NOMO-1 treated with DMSO at 0.1 percent for 48 hours (cell line): ENCODE measurements around the gene PCBP3.

Source experiments
- DNase-seq: peaks from one replicate; lab custom pipeline; 2025; ENCODE audit not compliant: unreplicated experiment; lab: John Stamatoyannopoulos, UW

PCBP3 gene

DNA sequence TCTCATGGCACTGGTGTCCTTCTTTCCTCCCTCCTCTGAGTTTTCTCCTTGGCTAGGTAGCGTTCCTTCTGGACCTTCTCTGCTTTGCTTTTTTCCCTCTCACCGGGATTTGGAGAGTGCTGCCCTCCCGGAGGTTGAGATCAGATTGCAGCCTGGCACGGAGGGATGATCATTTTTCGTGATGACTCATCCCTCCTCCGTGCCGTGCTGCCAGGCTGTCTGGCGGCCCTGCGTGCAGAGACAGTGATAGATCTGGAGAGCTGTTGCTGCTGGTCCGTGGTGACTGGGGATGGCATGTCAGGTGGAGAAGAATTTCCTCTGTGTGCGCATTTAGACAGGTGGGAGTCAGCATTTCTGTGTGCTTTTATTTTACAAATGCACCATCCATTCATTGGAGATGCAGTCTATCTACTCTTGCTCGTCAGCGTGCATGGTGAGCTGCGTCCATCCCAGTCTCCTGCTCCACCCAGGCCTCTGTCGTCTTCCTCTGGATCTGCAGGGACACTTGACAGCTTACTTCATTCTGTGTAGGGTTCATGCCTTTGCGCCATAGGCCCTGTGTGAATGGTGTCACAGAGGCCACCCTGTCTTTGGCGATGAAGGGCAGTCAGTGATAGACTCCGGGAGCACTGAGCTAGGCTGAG, 104.4 kb downstream of the PCBP3 start:
- no peak for DNase-seq

- no peak for DNase-seq
These were observed 105.1 kb downstream of the PCBP3 start for GRCh38 chr21:45748593-45748992.

- DNase-seq = no peak
These were observed 106.4 kb downstream of the PCBP3 start for GRCh38 chr21:45749974-45750373.

DNA sequence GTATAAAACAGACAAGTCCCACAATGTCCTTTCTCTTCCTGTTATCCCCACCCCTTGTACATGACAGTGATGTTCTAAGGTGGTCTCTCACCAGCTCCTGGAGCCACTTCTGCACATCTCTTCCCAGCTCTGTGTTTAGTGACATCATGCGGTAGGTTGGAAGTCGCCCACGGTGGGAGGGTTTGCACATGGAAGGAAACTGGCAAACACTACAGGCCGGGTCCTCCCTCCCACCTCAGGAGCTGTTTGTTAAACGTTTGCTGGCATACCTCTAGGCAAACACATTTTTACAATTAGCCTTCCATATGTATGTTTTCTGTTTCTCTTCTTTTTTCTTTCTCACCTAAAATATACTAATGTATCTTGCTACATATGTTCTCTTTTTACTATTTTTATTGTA, 107.4 kb downstream of the PCBP3 start:
- no peak for DNase-seq

- no peak for DNase-seq
These were observed 109.9 kb downstream of the PCBP3 start for GRCh38 chr21:45753445-45753844.

GRCh38 chr21:45756029-45756428, 112.5 kb downstream of the PCBP3 start:
- DNase-seq = no peak

GRCh38 chr21:45756669-45757068, 113.1 kb downstream of the PCBP3 start:
- DNase-seq = no peak

- no peak for DNase-seq
These were observed 118.2 kb downstream of the PCBP3 start for GRCh38 chr21:45761704-45762103.

- DNase-seq = no peak
These were observed 119.5 kb downstream of the PCBP3 start for GRCh38 chr21:45763074-45763473.

DNA sequence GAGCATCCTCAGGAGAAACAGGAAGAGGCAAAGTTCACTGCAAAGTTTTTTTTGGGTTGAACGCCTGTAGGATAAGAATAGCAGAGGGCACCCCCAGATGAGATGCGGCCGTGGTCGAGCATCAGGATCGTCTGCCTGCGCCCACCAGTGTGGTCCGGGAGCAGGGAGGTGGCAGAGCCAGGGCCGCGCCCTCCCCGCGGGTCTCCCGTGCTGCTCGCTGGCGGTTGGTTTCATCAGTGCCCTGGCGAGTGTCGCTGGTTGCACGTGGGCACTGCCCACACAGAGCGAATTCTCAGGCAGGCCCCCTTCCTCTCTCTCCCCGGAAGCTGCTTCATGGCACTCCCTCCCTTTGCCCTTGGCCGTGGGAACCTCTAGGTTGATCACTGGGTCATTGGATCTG, 120.0 kb downstream of the PCBP3 start:
- DNase-seq = no peak

DNA sequence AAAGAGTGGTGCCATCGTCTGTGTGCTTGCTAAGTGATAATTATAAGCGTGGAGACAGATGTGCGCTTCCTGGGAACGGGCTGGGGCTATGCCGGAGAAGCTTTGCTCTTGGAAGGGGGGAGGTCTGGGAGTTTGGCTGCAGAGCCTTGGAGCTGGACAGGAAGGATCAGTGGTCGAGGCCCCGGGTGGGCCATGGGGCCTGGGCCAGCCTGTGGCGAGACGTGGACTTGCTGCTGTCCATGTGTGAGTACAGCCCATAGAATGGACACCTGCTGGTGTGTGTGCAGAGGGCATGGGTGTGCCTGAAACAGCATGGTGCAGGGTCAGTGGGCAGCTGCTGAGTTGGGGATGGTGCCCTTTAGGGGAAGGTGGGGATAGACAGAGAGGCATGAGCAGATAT, 121.3 kb downstream of the PCBP3 start:
- DNase-seq = no peak

DNA sequence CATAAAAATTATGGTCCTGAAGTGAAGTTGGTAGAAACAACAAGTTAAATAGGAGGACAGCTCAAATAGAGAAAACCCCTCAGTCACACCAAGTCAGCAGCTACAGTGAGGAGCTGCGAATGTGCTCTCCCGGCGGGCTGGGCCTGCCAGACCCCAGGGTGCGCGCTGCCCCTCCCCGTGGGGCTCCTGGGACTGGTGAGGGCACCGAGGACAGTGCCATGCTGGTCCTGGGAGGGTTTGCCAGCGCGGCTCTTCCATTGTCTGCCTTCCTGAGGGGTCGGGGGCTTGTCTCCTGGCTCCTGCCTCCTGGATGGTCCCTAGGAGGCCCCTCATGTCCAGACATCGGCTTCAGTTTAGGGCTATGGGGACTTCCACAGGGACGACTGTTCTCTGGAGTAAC, 121.8 kb downstream of the PCBP3 start:
- no peak for DNase-seq

DNA sequence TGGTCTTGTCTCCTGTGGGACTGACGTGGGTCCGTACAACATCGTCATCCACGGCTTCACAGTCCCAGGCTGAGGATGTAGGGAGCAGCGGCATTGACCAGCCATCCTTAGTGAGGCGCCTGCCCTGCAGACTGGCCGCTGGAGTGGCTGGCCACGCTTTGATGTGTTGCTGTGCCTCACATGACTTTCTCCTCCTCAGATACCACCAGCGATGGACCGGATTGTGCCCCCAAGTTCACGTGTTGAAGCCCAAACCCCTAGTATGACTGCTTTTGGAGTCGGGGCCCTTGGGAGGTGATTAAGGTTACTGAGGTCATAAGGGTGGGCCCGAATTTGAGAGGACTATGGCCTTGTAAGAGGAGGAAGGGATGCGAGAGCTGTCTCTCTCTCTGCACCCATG, 122.5 kb downstream of the PCBP3 start:
- no peak for DNase-seq

DNA sequence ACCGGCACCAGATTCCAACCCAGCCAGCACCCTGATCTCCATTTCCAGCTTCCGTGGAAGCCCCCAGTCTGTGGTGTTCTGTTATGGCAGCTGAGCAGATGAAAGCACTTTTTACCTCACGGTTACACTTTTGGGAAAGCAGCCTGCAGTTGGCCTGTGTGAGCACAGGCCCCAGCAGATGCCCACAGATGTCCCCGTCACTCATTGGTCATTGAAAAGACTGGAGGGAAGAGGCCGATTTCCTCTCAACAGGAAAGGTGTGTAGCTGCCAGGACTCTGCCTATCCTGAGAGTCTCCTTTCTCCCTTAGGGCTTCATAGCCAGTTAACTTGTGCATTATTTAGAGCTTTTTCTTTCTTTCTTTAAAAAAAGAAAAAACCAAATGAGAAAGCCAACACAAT, 123.0 kb downstream of the PCBP3 start:
- no peak for DNase-seq

DNA sequence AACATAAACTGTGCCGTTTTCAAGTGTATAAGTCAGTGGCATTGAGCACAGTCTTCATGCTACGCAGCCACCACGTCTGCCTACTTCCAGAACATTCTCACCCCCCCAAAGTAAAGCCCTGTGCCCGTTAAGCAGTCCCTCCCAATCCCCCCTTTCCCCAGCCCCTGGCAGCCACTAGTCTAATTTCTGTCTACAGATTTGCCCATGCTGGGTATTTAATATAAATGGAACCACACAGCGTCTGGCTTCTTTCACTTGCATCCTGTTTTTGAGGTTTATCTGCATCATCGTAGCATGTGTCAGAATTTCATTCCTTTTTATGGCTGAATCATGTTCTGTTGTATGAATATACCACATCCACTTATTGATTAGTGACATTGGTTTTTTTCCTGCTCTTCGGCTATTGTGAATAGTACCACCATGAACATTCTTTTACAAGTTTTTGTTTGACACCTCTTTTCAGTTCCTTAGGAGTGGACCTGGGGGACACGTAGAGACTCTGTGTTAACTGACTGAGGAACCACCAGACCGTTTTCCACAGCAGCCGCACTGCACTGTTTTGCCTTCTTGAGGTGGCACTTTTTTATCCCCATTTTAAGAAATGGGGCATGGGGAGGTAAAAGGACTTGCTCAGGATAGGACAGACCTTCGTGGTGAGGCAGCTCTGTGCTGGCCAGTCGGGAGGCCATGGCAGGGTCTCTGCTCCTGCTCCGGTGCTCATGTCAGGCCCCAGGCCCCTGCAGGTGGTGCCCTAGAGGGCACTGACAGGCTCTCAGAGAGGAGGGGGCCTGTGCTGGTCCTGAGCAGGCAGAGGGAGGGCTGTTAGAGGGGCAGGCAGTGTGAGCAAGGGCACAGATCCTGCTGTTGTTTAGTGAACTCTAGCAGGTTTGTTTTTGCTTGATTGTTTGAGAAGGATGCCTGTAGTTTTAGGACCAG, 123.8 kb downstream of the PCBP3 start:
- no peak for DNase-seq

DNA sequence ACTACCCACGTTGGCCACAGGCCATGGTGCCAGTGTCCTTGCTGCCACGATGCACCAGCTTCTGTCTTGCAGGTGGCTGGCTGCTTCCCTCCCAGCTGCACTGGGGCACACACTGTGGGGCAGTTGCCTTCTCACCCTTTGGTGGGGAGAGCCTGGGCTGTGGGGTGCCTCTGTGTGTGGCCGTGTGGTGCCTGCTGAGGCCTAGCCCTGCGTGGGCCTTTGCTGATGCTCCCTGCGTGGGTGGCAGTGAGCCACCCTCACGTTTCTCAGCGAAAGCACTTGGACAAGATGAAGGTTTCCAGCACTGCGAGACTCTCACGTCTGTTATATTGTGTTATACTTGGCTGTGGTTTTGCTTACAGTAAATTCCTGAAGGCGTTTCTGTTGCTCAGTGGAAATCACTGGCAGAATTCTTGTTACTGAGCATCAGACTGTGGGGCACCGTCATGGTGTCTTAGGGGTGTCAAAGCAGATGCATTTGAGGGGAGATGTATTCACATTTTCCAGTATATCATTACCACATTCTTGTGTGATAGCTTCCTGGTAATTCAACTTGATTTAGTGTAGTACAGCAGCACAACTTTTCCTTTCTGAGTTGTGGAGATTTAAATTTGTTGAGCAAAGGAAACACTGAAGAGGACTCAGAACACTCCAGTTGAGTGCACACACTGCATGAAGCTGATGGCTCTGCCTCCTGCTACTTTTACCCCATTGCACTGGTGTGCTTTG, 124.7 kb downstream of the PCBP3 start:
- no peak for DNase-seq

DNA sequence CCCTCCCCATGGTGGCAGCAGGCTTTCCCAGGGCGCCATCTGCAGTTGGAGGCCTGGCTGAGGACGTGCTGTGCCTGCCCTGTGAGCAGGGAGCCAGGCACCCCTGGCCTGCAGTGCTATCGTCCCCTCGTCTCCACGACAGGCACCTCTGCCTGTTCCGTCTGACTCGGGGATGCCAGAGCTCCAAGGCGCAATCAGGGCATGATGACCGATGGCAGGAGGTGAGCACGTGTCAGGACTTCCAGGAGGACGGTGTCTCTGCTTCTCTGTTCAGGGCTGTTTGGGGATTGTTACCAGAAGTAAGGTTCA, 125.2 kb downstream of the PCBP3 start:
- DNase-seq = no peak

GRCh38 chr21:45769294-45769693, 125.8 kb downstream of the PCBP3 start:
- no peak for DNase-seq

GRCh38 chr21:45769896-45770295, 126.4 kb downstream of the PCBP3 start:
- DNase-seq = no peak

DNA sequence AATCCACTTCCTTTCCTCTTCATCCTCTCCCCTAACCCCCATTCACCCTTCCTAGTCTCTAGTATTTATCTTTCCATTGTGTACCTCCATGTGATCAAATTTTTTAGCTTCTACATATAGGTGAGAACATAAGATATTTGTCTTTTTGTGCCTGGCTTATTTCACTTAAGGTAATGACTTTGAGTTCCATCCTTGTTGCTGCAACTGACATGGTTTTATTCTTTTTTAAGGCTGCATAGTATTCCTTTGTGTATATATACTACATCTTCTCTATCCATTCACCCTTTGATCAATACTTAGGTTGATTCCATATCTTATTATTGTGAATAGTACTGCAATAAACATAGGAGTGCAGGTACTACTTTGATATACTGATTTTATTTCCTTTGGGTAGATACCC, 128.7 kb downstream of the PCBP3 start:
- DNase-seq = no peak

- peak; percentile 27 for DNase-seq
These were observed 130.8 kb downstream of the PCBP3 start for GRCh38 chr21:45774291-45774690.

GRCh38 chr21:45776971-45777370, 133.4 kb downstream of the PCBP3 start:
- DNase-seq = no peak
